Right renal cortex interstitium (tissue), 3 donors: ENCODE data around the gene CTNNAL1. TPM values are rescaled to one million over a fixed set of nuclear protein-coding genes. Genes with fewer than 3 reads are reported as not detected.
"Not testable (repeated sequence)": the region's sequence is repeated elsewhere in the genome, so short reads cannot be mapped to it uniquely, and the experiment has no call there.

ENCODE experiments used
- DNase-seq, 3 donors: peaks; one replicate each; pipeline ENCODE4 v3.0.0-alpha.2; 2013; ENCODE audit warnings: low read depth in 3 of 3, low spot score in 2 of 3
- polyA plus RNA-seq, 3 donors: library from polyadenylated mRNA; unstranded; fragments of 120-200 nt; gene quantifications; one replicate each; pipeline ENCODE4 v1.2.1, GENCODE V29; 2013; ENCODE audit not compliant: insufficient read length in 3 of 3

Gene CTNNAL1
- polyA plus RNA-seq, 3 donors = 69.7 to 80.8 (median 69.9) TPM

- peak; percentile 58 to 80 (median 80) for DNase-seq
These were observed 78.9 kb downstream of the CTNNAL1 start, which contains the start of gene ABITRAM for GRCh38 chr9:108934323-108934893. ABITRAM (plus strand) TSS chr9:108934400; CDS start chr9:108934487, 87 bp downstream.

DNA sequence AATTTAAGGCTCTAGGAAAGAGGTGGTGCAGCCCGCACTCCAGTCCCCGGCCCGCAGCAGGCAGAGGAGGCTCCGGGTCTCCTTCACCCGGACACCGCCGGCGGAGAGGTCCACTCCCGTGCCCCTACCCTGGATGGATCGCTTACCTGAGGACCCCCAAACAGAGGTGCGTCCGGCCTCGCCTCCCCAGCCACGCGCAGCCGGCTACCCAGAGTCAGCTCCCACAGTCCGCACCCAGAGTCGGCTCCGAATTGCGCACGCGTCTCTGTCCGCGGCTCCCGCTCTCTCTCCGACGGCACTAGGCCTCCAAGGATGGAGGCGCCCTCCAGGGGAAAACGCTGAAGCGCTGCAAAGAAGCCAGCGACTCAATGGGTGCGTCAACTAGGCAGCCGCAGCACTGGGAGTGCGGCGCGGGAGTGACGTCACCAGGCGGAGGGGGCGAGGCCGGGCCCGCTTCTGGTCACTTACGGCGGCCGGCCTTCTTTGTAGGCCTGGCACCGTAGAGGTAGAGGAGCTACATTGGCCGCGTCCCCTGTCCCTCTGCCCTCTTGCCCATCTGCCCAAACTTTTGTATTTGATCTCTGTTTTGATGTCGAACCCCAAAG, 79.5 kb downstream of the CTNNAL1 start, which contains the start of gene ELP1:
Gene ELP1, minus strand, starts transcription at position 407 of the 605 bp plus-strand sequence. CDS start 2,978 bp downstream, outside the sequence.
- DNase-seq = peak; percentile 74 to 88 (median 77)

GRCh38 chr9:108933231-108933717, 80.0 kb downstream of the CTNNAL1 start:
- no peak for DNase-seq

DNA sequence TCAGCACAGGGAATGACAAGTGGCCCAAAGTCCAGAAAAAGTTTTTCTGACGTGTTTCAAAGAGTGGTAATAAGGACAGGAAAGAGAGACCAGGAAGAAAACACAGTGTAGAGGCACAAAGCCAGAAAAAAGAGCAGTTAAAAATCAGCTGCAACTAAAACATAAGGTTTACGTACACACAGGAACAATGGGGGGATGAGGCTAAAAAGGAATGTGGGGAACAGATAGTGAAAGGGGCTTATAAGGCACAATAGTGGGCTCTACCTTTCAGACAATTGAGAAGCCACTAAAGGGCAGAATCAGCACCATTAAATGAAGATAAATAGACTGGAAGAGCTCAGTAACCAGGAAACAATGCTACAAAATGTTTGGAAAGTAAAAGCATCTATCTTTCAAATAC, 84.9 kb downstream of the CTNNAL1 start:
- DNase-seq = no peak

GRCh38 chr9:108924466-108924865, 88.8 kb downstream of the CTNNAL1 start:
- no peak for DNase-seq

DNA sequence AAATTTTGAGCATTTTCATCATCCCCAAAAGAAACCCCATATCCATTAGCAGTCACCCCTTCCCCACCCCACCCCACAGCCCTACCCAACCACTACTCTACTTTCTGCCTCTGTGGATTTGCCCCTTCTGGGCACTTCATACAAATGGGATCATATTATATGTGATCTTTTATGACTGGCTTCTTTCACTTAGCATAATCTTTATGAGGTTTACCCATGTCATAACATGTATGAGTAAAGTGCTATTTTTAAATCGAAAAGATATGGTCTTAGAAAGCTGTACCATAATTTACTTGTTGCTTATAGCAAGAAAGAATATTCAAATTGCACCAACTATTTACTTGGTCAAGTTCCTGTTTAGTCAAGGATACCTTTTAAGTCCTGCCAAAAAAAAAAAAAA, 92.1 kb downstream of the CTNNAL1 start:
- DNase-seq = no peak

- DNase-seq = not testable (repeated sequence)
These were observed 92.9 kb downstream of the CTNNAL1 start for GRCh38 chr9:108920401-108920800.

DNA sequence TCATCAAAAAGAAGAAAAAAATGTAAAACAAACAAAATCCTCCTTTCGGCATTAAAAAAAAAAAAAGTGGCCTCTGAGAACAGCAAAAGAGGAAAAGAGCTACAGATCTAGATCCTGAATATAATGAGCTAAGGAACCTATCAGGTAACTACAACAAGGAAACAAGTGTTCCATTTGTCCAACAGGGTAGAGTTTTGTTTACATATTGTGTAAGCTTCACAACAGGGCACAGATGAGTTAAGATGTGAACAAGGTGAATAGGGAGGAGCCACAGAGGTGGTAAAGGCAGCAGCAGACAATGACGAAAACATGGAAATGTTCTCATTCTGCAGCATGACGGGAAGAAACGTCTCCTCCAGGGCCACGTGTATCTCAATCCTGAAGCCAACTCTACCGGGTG, 93.8 kb downstream of the CTNNAL1 start:
- no peak for DNase-seq

- no peak for DNase-seq
These were observed 99.9 kb downstream of the CTNNAL1 start for GRCh38 chr9:108913391-108913790.

DNA sequence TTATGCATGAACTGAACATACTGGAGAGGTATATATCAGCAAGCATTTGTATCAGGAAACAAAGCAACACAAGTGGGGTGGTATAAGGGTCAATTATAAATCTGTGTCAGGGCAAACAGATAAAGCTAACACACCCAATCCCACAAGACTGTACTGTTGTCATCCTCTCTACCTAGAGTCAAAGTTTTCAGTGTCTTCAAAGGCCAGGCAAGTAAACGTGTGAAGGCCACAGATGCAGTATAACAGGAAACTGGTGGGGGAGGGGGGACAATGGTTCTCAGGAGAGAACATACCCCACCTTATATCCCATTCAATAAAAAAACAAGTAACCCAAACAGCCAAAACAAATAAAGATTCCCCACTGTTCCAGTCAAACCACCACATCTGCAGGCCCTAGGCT, 101.5 kb downstream of the CTNNAL1 start:
- no peak for DNase-seq

- no peak for DNase-seq
These were observed 102.4 kb downstream of the CTNNAL1 start for GRCh38 chr9:108910914-108911313.

DNA sequence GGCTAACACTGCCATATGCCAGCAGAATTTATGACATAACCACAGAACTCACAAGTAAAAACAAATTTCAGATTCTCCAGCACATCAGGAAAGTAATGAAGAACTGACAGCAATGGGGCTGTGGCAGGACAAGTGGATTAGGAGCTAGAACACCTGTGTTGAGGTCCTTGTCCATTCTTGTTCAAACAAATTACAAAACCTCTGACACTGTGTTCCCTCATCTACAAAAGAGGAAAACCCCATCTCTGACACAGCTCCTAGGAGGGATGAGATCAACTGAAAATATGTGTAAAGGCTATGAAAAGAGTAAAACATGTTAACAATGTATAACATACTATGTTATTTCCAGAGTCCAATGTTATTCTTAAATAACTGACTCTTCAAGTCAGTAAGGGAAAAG, 102.9 kb downstream of the CTNNAL1 start:
- DNase-seq = no peak

- DNase-seq = no peak
These were observed 107.8 kb downstream of the CTNNAL1 start for GRCh38 chr9:108905494-108905893.

DNA sequence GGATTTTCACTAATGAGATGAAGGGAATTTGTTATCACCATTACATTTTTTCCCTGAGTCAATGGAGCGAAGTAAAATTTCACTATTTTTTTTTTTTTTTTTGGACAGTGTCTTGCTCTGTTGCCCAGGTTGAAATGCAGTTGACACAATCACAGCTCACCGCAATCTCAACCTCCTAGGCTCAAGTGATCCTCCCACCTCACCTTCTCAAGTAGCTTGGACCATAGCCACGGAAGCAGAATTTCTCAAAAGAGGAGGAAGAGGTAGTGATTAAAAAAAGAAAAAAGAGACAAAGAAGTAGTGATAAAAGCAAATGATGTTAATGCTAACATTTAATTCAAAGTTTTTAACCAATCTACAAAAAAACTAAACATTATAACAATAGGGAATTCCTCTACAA, 109.1 kb downstream of the CTNNAL1 start:
- DNase-seq = no peak

DNA sequence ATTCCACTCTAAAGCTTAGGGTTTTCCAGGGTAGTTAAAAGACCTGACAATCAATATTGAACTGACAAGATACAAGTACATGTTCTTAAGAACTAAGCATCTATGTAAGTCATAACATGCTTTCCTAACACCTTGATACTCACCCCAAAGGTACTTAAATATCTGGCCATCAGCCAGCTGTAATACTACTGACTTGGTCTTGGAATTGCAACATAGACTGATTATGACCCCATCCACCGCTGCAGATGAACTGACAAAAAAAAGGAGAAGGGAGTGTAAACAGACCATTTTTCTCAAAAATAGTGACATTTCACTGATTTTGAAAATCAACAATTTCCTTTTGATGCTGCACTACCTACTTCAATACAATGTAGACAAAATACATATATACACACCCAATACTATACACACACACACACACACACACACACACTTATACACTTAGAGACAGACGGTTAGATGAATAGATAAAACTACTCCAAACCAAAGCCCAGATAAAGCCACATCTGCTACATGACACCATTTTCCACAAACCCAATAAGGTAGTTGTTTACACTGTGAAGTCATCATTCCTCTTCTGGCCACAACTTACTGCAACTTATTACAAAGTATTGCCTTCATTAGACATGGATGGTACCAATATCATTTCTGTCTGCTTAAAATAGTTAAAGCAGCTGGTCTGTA, 109.7 kb downstream of the CTNNAL1 start:
- DNase-seq = no peak

DNA sequence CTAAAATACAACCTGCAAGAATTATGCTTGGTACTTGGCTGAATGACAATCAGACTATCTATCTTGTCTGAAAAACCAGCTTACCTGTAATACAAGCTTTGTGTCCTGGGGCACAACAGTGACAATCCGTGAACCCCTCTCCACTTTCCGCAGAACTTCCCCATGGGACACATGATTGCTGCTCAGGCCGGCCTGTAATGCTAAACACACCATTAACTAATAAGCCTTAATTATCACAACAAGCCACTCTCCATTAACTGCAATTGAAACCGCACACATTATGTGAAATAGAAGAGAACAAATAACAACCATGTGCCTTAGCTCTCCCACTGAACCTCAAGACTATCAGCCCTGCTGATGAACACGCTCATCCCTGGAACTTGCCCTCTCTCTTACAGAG, 113.1 kb downstream of the CTNNAL1 start:
- DNase-seq = no peak

DNA sequence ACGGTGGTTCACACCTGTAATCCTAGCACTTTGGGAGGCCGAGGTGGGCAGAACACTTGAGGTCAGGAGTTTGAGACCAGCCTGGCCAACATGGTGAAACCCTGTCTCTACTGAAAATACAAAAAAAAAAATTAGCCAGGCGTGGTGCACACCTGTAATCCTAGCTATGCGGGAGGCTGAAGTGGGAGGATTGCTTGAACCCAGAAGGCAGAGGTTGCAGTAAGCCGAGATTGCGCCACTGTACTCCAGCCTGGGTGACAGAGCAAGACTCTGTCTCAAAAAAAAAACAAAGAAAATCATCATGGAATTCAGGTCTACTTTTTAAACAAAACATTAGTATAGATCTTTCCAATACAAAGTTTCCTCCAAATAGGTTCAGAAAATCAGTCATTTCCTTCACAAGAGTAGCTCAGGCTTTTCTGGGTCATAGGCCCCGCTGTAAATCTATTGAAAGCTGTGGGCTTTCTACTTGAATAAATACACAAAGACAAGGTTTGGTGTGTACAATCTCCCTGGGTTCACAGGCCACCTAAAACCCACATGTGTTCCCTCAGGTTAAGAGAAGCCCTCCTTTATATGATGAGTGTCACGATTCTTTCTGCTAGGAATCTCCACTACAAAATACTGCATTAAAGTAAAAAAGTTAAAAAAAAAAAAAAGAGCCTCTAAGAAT, 114.1 kb downstream of the CTNNAL1 start:
- not testable (repeated sequence) for DNase-seq

GRCh38 chr9:108897324-108898096, 115.8 kb downstream of the CTNNAL1 start:
- no peak for DNase-seq

DNA sequence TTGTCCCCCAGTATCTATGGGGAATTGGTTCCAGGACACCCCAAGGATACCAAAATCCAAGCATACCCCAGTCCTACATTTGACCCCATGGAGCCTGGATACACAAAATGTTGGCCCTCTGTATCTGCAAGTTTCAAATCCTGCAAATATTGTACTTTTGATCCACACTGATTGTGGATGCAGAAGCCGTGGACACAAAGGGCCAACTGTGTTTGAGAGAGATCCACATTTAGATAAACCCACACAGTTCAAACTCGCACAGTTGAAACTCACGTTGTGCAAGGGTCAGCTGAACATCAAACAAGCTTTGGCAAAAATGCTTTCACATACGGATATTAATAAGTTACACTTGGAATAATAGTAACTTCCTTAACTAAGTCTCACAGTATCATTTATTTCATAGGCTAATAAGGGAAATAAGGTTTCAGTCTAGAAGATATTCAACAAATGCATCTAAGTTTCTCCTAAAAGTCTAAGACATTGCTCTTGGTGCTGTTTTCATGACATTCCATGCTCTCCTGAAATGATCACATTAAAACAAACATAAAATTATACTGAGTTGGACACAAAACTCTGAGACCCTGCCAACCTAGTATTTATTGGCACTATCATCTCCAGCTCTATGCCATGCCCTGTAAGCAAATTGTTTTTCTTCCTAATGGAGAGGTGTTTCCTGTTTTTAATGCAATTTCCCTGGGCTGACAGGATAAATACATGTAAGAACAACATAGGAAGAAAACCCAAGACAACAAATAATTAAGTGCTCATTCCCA, 118.9 kb downstream of the CTNNAL1 start:
- DNase-seq = no peak
